OCI-LY1 (cell line): Measurements from ENCODE around the gene KIAA1328.

Experiments
- H2AFZ ChIP-seq: fragments of 200-600 bp; sonication (generic), shearing (Covaris generic); 2 replicates; pipeline ENCODE4 v1.6.0; 2014; ENCODE audit warnings: antibody characterized with exemption, mild to moderate bottlenecking, low read length
- H3F3A ChIP-seq: fragments of 200-600 bp; sonication (generic), shearing (Covaris generic); 2 replicates; pipeline ENCODE4 v1.6.0; 2014; ENCODE audit warnings: mild to moderate bottlenecking, antibody characterized with exemption, low read length, moderate library complexity; ENCODE audit not compliant: insufficient read depth
- H3K27ac ChIP-seq: fragments of 200-600 bp; sonication (generic); 2 replicates; pipeline ENCODE4 v1.5.1; 2014; ENCODE audit warnings: low read length, mixed run types, mild to moderate bottlenecking, low read depth; ENCODE audit not compliant: poor library complexity, severe bottlenecking
- H3K27me3 ChIP-seq: fragments of 200-600 bp; sonication (generic); 2 replicates; pipeline ENCODE4 v1.6.0; 2014; ENCODE audit warnings: antibody characterized with exemption, mild to moderate bottlenecking, low read length, moderate library complexity; ENCODE audit not compliant: insufficient read depth
- H3K36me3 ChIP-seq: fragments of 200-600 bp; sonication (generic); 2 replicates; pipeline ENCODE4 v1.6.1; 2014; ENCODE audit warnings: mild to moderate bottlenecking, antibody characterized with exemption, low read length, moderate library complexity, mixed read lengths; ENCODE audit not compliant: insufficient read depth
- H3K4me1 ChIP-seq: fragments of 200-600 bp; sonication (generic); 2 replicates; pipeline ENCODE4 v1.5.1; 2014; ENCODE audit warnings: mild to moderate bottlenecking, low read length, moderate library complexity; ENCODE audit not compliant: insufficient read depth, severe bottlenecking
- H3K4me2 ChIP-seq: fragments of 200-600 bp; sonication (generic), shearing (Covaris generic); 2 replicates; pipeline ENCODE4 v1.6.1; 2014; ENCODE audit warnings: low read length
- H3K4me3 ChIP-seq: fragments of 200-600 bp; sonication (generic); 2 replicates; pipeline ENCODE4 v1.5.1; 2014; ENCODE audit warnings: low read length, low read depth, mild to moderate bottlenecking, mixed read lengths; ENCODE audit not compliant: poor library complexity, severe bottlenecking
- H3K79me2 ChIP-seq: fragments of 200-600 bp; shearing (Covaris generic); 2 replicates; pipeline ENCODE4 v1.6.1; 2016; ENCODE audit warnings: mixed run types, low read length, mixed read lengths; ENCODE audit not compliant: insufficient read depth
- H3K9ac ChIP-seq: fragments of 200-600 bp; sonication (generic), shearing (Covaris generic); 2 replicates; pipeline ENCODE4 v1.6.1; 2014; ENCODE audit warnings: mild to moderate bottlenecking, low read length, mixed read lengths
- H3K9me2 ChIP-seq: fragments of 200-600 bp; sonication (generic), shearing (Covaris generic); 2 replicates; pipeline ENCODE4 v1.6.1; 2014; ENCODE audit warnings: low read depth, mild to moderate bottlenecking, low read length, mixed read lengths
- H3K9me3 ChIP-seq: fragments of 200-600 bp; shearing (Covaris generic); 2 replicates; pipeline ENCODE4 v1.6.1; 2014; ENCODE audit warnings: low read length, mixed read lengths
- H4K20me1 ChIP-seq: fragments of 200-600 bp; sonication (generic), shearing (Covaris generic); 2 replicates; pipeline ENCODE4 v1.6.0; 2016; ENCODE audit warnings: mild to moderate bottlenecking, low read length; ENCODE audit not compliant: insufficient read depth
- EZH2 ChIP-seq: fragments of 200-600 bp; sonication (generic), shearing (Covaris generic); IDR thresholded peaks from 2 replicates; pipeline ENCODE4 v1.8.0; 2017; ENCODE audit warnings: borderline replicate concordance, mixed run types, mild to moderate bottlenecking, antibody characterized with exemption, low read length, moderate library complexity, mixed read lengths
- TF ChIP-seq, protein P1 (sequence below): fragments of 200-600 bp; sonication (generic), shearing (Covaris generic); IDR thresholded peaks from 2 replicates; pipeline ENCODE4 v1.5.1; 2017; ENCODE audit warnings: mild to moderate bottlenecking, antibody characterized with exemption, low read length, moderate library complexity, mixed read lengths

The KIAA1328 gene

DNA sequence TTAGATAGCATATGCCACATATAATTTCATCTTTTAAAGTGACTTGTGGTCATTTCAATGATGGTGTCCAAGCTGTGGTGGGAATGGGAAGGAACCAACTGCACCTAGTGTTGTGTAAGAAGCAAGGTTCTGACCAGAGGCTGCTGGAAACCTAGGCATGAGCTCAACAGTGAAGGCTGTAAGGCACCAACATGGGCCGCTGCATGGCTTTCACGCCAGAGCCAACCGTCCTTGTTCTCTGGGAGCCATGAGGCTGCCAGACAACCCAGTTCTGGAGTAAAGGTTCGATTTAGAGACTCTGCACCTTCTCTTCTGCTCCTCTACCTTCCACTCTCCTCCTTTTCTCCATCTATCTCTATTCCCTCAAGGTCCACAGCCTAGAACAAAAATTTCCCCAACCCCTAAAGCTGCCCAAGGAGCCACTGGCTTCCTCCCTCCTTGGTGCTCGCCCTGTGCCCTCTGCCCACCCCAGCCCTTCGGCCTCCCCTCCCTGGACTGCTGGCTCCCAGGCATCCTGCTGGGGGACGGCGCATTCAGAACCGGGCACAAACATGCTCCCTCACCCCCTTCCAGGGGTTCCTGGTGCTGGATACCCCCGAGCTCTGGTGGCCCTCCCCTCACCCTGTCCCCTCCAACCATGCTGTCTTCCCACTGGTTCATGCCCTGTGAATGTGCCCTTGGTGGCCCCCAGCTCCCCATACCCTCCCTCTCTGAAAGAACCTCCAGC is 431.6 kb downstream of the KIAA1328 start:
- Histone ChIP-seq H3K36me3 (no peaks in the 10 kb centered on the region), H3K4me1 (no peaks in the 10 kb centered on the region), H3K4me2 (no peak overlapping the region), H3K9me2 (no peaks in the 10 kb centered on the region), H3K79me2 (no peaks in the 10 kb centered on the region), H2AFZ (no peak overlapping the region), H3K4me3 (no peak overlapping the region), H3K27me3 (no peaks in the 10 kb centered on the region), H3K9ac (no peak overlapping the region), H3K27ac (no peak overlapping the region), H3F3A (no peaks in the 10 kb centered on the region), H3K9me3 (no peaks in the 10 kb centered on the region), H4K20me1 (no peaks in the 10 kb centered on the region)
- TF ChIP-seq EZH2, result no peak
- TF ChIP-seq, protein P1, sequence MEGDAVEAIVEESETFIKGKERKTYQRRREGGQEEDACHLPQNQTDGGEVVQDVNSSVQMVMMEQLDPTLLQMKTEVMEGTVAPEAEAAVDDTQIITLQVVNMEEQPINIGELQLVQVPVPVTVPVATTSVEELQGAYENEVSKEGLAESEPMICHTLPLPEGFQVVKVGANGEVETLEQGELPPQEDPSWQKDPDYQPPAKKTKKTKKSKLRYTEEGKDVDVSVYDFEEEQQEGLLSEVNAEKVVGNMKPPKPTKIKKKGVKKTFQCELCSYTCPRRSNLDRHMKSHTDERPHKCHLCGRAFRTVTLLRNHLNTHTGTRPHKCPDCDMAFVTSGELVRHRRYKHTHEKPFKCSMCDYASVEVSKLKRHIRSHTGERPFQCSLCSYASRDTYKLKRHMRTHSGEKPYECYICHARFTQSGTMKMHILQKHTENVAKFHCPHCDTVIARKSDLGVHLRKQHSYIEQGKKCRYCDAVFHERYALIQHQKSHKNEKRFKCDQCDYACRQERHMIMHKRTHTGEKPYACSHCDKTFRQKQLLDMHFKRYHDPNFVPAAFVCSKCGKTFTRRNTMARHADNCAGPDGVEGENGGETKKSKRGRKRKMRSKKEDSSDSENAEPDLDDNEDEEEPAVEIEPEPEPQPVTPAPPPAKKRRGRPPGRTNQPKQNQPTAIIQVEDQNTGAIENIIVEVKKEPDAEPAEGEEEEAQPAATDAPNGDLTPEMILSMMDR, result no peak

DNA sequence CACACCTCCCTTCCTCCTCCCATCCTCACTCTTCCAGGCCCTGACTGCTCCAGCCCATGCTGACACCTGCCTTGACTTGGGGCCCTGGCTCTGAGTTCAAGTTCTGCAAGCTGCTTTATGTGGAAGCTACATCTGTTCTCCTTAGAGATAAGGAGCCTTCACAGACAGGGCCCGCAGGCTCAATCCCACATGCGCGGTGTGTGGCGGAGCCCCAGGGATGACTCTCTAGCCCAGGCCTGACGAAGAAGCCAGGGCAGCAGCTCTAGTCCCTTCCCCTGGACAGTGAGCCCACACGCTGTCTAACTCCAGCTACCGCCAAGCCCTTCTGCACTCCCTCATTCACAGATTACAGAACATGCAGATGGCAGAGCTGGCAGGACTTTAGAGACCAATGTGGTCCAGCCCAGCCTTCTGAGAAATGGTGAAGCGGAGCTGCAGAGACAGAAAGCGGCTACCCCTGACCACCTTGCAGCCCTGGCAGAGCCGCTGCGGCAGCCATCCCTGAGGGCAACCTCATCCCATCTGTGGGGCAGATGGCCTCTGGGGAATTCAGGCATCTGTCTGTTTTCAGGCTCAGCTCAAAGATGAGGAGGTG is 432.4 kb downstream of the KIAA1328 start:
- Histone ChIP-seq H3K79me2 (no peaks in the 10 kb centered on the region), H3K9me3 (no peaks in the 10 kb centered on the region), H3K27ac (no peak overlapping the region), H3K9me2 (no peaks in the 10 kb centered on the region), H3K4me1 (no peaks in the 10 kb centered on the region), H3K4me2 (no peak overlapping the region), H2AFZ (no peak overlapping the region), H3K9ac (no peak overlapping the region), H3K27me3 (no peaks in the 10 kb centered on the region), H3F3A (no peaks in the 10 kb centered on the region), H3K4me3 (no peak overlapping the region), H4K20me1 (no peaks in the 10 kb centered on the region), H3K36me3 (no peaks in the 10 kb centered on the region)
- no peak for TF ChIP-seq EZH2
- TF ChIP-seq, protein P1, result no peak

DNA sequence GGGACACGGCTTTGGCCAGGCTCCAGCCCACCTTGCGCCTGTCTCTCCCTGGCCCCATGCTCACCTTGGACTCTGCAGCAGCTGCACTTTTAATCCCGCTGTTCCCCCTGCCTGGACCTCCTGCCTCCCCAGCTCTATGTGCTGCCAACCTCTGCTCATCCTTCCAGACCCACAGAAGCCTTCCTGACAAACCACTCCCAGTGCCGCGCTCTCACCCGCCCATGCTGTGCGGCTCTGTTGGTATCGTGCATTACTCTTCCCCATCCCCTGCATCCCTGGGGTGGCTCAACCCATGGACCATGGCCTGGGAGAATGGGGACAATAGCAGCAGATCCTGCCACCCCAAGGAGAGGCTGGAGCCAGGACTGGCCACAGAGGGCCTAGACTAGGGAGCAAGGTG is 433.1 kb downstream of the KIAA1328 start:
- H3K9me3 ChIP-seq, result no peaks in the 10 kb centered on the region
- H3K4me2 ChIP-seq, result no peak overlapping the region
- no peaks in the 10 kb centered on the region for H3K79me2 ChIP-seq
- no peak overlapping the region for H2AFZ ChIP-seq
- H4K20me1 ChIP-seq, result no peaks in the 10 kb centered on the region
- H3K9ac ChIP-seq, result no peak overlapping the region
- H3F3A ChIP-seq, result no peaks in the 10 kb centered on the region
- H3K36me3 ChIP-seq, result no peaks in the 10 kb centered on the region
- no peak overlapping the region for H3K4me3 ChIP-seq
- H3K27ac ChIP-seq, result no peak overlapping the region
- no peaks in the 10 kb centered on the region for H3K9me2 ChIP-seq
- no peaks in the 10 kb centered on the region for H3K4me1 ChIP-seq
- H3K27me3 ChIP-seq, result no peaks in the 10 kb centered on the region
- no peak for TF ChIP-seq EZH2
- TF ChIP-seq, protein P1, result no peak
